Anterior cingulate cortex (tissue), 58 donors: Measurements from ENCODE around the gene TRIML1.

Source experiments
- DNase-seq, 58 donors: peaks; one replicate each; lab custom pipeline; 2025; lab: John Stamatoyannopoulos, UW

Gene TRIML1

GRCh38 chr4:188139141-188139540 lies at the start of gene TRIML1:
Gene TRIML1, plus strand, starts transcription at chr4:188139441. Its CDS starts 118 bp downstream, at chr4:188139559.
- DNase-seq, result no peak

- no peak for DNase-seq
Measured at GRCh38 chr4:188092824-188093223, 46.4 kb upstream of the TRIML1 start.

- no peak for DNase-seq
Measured at GRCh38 chr4:188106454-188106853, 32.8 kb upstream of the TRIML1 start.

GRCh38 chr4:188107931-188108843 lies 31.1 kb upstream of the TRIML1 start:
- DNase-seq, result no peak

- DNase-seq, result no peak
Measured at GRCh38 chr4:188109157-188109755, 30.0 kb upstream of the TRIML1 start, which contains the start of gene TRIML2. Gene TRIML2, minus strand, starts transcription at chr4:188109603. Its CDS starts 4,235 bp downstream, at chr4:188105368.

- DNase-seq, result no peak
Measured at GRCh38 chr4:188110036-188110435, 29.2 kb upstream of the TRIML1 start.

GRCh38 chr4:188110741-188111471 lies 28.3 kb upstream of the TRIML1 start:
- DNase-seq, result no peak

GRCh38 chr4:188111955-188112354 lies 27.3 kb upstream of the TRIML1 start:
- no peak for DNase-seq

- DNase-seq, result peak in 1 of 58 donors; percentile 5
Measured at GRCh38 chr4:188113156-188113555, 26.1 kb upstream of the TRIML1 start.

- no peak for DNase-seq
Measured at GRCh38 chr4:188117631-188118324, 21.5 kb upstream of the TRIML1 start.

GRCh38 chr4:188121530-188121929 lies 17.7 kb upstream of the TRIML1 start:
- no peak for DNase-seq

GRCh38 chr4:188127214-188127874 lies 11.9 kb upstream of the TRIML1 start:
- peak in 25 of 58 donors; percentile 2 to 55 (median 9) for DNase-seq

GRCh38 chr4:188130355-188130754 lies 8.9 kb upstream of the TRIML1 start:
- no peak for DNase-seq

- DNase-seq, result no peak
Measured at GRCh38 chr4:188132232-188132631, 7.0 kb upstream of the TRIML1 start.

- no peak for DNase-seq
Measured at GRCh38 chr4:188138227-188138626, 1.0 kb upstream of the TRIML1 start.

- no peak for DNase-seq
Measured at GRCh38 chr4:188139671-188140070, 430 bp downstream of the TRIML1 start.

- DNase-seq, result no peak
Measured at GRCh38 chr4:188143731-188144130, 4.5 kb downstream of the TRIML1 start.

GRCh38 chr4:188145601-188146000 lies 6.4 kb downstream of the TRIML1 start:
- DNase-seq, result no peak

GRCh38 chr4:188146618-188147017 lies 7.4 kb downstream of the TRIML1 start:
- DNase-seq, result no peak

- DNase-seq, result no peak
Measured at GRCh38 chr4:188147176-188147575, 7.9 kb downstream of the TRIML1 start.
